HG02588 (cell line): ENCODE results near the gene GPANK1.

Experiments
- ATAC-seq: cut with Tn5 transposase; IDR thresholded peaks from one replicate; pipeline ENCODE4 v1.9.1; 2021; ENCODE audit warnings: mild to moderate bottlenecking, moderate library complexity; ENCODE audit not compliant: unreplicated experiment

Gene GPANK1

GRCh38 chr6:31643818-31644454 lies 20.9 kb downstream of the GPANK1 start:
- ATAC-seq, result no peak

GRCh38 chr6:31642798-31643570 lies 21.8 kb downstream of the GPANK1 start:
- ATAC-seq, result no peak

- no peak for ATAC-seq
These were observed 23.4 kb downstream of the GPANK1 start for GRCh38 chr6:31641370-31641769.

- ATAC-seq, result no peak
These were observed 24.2 kb downstream of the GPANK1 start for GRCh38 chr6:31640612-31641011.

- no peak for ATAC-seq
These were observed 25.3 kb downstream of the GPANK1 start for GRCh38 chr6:31639449-31639861.

- ATAC-seq, result no peak
These were observed 25.8 kb downstream of the GPANK1 start for GRCh38 chr6:31639043-31639442.

GRCh38 chr6:31636698-31637596 lies 27.9 kb downstream of the GPANK1 start:
- no peak for ATAC-seq

GRCh38 chr6:31634969-31635575 lies 29.7 kb downstream of the GPANK1 start:
- no peak for ATAC-seq

GRCh38 chr6:31634131-31634530 lies 30.7 kb downstream of the GPANK1 start:
- ATAC-seq, result no peak

GRCh38 chr6:31633447-31633846 lies 31.4 kb downstream of the GPANK1 start:
- no peak for ATAC-seq

- no peak for ATAC-seq
These were observed 32.4 kb downstream of the GPANK1 start for GRCh38 chr6:31632279-31632946.

- ATAC-seq, result no peak
These were observed 33.0 kb downstream of the GPANK1 start for GRCh38 chr6:31631681-31632278.

- no peak for ATAC-seq
These were observed 33.6 kb downstream of the GPANK1 start for GRCh38 chr6:31631209-31631608.

- no peak for ATAC-seq
These were observed 34.4 kb downstream of the GPANK1 start for GRCh38 chr6:31630177-31630934.

- ATAC-seq, result no peak
These were observed 35.8 kb downstream of the GPANK1 start for GRCh38 chr6:31629014-31629413.

- no peak for ATAC-seq
These were observed 37.0 kb downstream of the GPANK1 start for GRCh38 chr6:31627690-31628287.

- no peak for ATAC-seq
These were observed 37.8 kb downstream of the GPANK1 start for GRCh38 chr6:31626952-31627351.

- ATAC-seq, result no peak
These were observed 40.7 kb downstream of the GPANK1 start for GRCh38 chr6:31624070-31624469.

- no peak for ATAC-seq
These were observed 42.1 kb downstream of the GPANK1 start for GRCh38 chr6:31622684-31623091.
